Karpas-422 (cell line): Measurements from ENCODE around the gene CCDC24. TPM values are rescaled to one million over a fixed set of nuclear protein-coding genes. Genes with fewer than 3 reads are reported as not detected.

ENCODE experiments used
- DNase-seq: peaks from one replicate; pipeline ENCODE4 v3.0.0-alpha.2; 2015
- H2AFZ ChIP-seq: fragments of 200-600 bp; sonication (generic); 2 replicates; pipeline ENCODE4 v1.6.1; 2014; ENCODE audit warnings: antibody characterized with exemption, low read length, mixed read lengths
- H3K27ac ChIP-seq: fragments of 200-600 bp; sonication (generic); 2 replicates; pipeline ENCODE4 v1.5.1; 2014; ENCODE audit warnings: mild to moderate bottlenecking, low read length, moderate library complexity
- H3K27me3 ChIP-seq: fragments of 200-600 bp; sonication (generic); 2 replicates; pipeline ENCODE4 v1.6.1; 2014; ENCODE audit warnings: low read length, mixed read lengths
- H3K36me3 ChIP-seq: fragments of 200-600 bp; sonication (generic); 2 replicates; pipeline ENCODE4 v1.6.1; 2014; ENCODE audit warnings: low read length, mixed read lengths; ENCODE audit not compliant: insufficient read depth
- H3K4me1 ChIP-seq: fragments of 200-600 bp; sonication (generic); 2 replicates; pipeline ENCODE4 v1.6.1; 2014; ENCODE audit warnings: mild to moderate bottlenecking, low read length, mixed read lengths
- H3K4me2 ChIP-seq: fragments of 200-600 bp; sonication (generic); 2 replicates; pipeline ENCODE4 v1.6.1; 2014; ENCODE audit warnings: low read length, low read depth, mild to moderate bottlenecking; ENCODE audit not compliant: poor library complexity, severe bottlenecking
- H3K4me3 ChIP-seq: fragments of 200-600 bp; sonication (generic); 2 replicates; pipeline ENCODE4 v1.5.1; 2014; ENCODE audit warnings: mild to moderate bottlenecking, antibody characterized with exemption, low read length, mixed read lengths
- H3K79me2 ChIP-seq: fragments of 200-600 bp; sonication (generic); 2 replicates; pipeline ENCODE4 v1.6.1; 2014; ENCODE audit warnings: mild to moderate bottlenecking, low read length, mixed read lengths
- H3K9ac ChIP-seq: fragments of 200-600 bp; sonication (generic); 2 replicates; pipeline ENCODE4 v1.6.0; 2014; ENCODE audit warnings: low read length
- H3K9me2 ChIP-seq: fragments of 200-600 bp; sonication (generic), shearing (Covaris generic); replicated peaks from 2 replicates; pipeline ENCODE4 v1.6.0; 2014; ENCODE audit warnings: mild to moderate bottlenecking, low read length, moderate library complexity; ENCODE audit not compliant: insufficient read depth
- H3K9me3 ChIP-seq: fragments of 300-700, 200-600 bp; sonication (generic); 2 replicates; pipeline ENCODE4 v1.6.1; 2014; ENCODE audit warnings: low read length, mixed read lengths
- H4K20me1 ChIP-seq: fragments of 200-600 bp; sonication (generic); 2 replicates; pipeline ENCODE4 v1.6.1; 2014; ENCODE audit warnings: mild to moderate bottlenecking, antibody characterized with exemption, low read length, low read depth; ENCODE audit not compliant: insufficient read depth
- total RNA-seq: library from RNA; depleted of rRNA; stranded (reverse); fragments of >200 nt; shearing (Covaris generic); gene quantifications from 2 replicates; pipeline ENCODE4 v1.2.3, GENCODE V29; 2014; ENCODE audit warnings: low replicate concordance

The CCDC24 gene
- total RNA-seq, 1 experiment from 2014 or later = 28.1 TPM

- Histone ChIP-seq H3K9me3 (no peaks in the 10 kb centered on the region), H3K27me3 (no peaks in the 10 kb centered on the region), H3K27ac (no peak overlapping the region), H3K36me3 (no peaks in the 10 kb centered on the region), H3K9me2 (no peaks in the 10 kb centered on the region), H3K9ac (no peak overlapping the region), H2AFZ (no peak overlapping the region), H3K4me3 (no peak overlapping the region), H3K4me1 (no peaks in the 10 kb centered on the region), H3K4me2 (no peak overlapping the region), H4K20me1 (no peaks in the 10 kb centered on the region), H3K79me2 (no peaks in the 10 kb centered on the region)
- no peak for DNase-seq
Observed at GRCh38 chr1:44013949-44014348, 22.6 kb downstream of the CCDC24 start.

- Histone ChIP-seq H3K9me2 (no peaks in the 10 kb centered on the region), H3K27me3 (no peaks in the 10 kb centered on the region), H3K9me3 (no peaks in the 10 kb centered on the region), H3K79me2 (no peaks in the 10 kb centered on the region), H3K27ac (no peak overlapping the region), H2AFZ (no peak overlapping the region), H3K9ac (no peak overlapping the region), H4K20me1 (no peaks in the 10 kb centered on the region), H3K4me3 (no peak overlapping the region), H3K4me2 (no peak overlapping the region), H3K4me1 (no peaks in the 10 kb centered on the region), H3K36me3 (no peaks in the 10 kb centered on the region)
- DNase-seq = no peak
Observed at GRCh38 chr1:44014365-44015104, 23.1 kb downstream of the CCDC24 start.

GRCh38 chr1:44015206-44015605 is 23.8 kb downstream of the CCDC24 start:
- Histone ChIP-seq H3K4me3 (no peak overlapping the region), H3K4me1 (no peaks in the 10 kb centered on the region), H3K36me3 (no peaks in the 10 kb centered on the region), H3K79me2 (no peaks in the 10 kb centered on the region), H2AFZ (no peak overlapping the region), H3K27me3 (no peaks in the 10 kb centered on the region), H3K9me2 (no peaks in the 10 kb centered on the region), H3K9me3 (no peaks in the 10 kb centered on the region), H3K9ac (no peak overlapping the region), H4K20me1 (no peaks in the 10 kb centered on the region), H3K4me2 (no peak overlapping the region), H3K27ac (no peak overlapping the region)
- DNase-seq = no peak

- no peak overlapping the region for H3K4me2 ChIP-seq
- no peaks in the 10 kb centered on the region for H3K27me3 ChIP-seq
- no peak overlapping the region for H2AFZ ChIP-seq
- no peaks in the 10 kb centered on the region for H3K9me2 ChIP-seq
- H3K36me3 ChIP-seq = no peaks in the 10 kb centered on the region
- no peaks in the 10 kb centered on the region for H3K79me2 ChIP-seq
- H3K9me3 ChIP-seq = no peaks in the 10 kb centered on the region
- H3K4me3 ChIP-seq = no peak overlapping the region
- H4K20me1 ChIP-seq = no peaks in the 10 kb centered on the region
- H3K4me1 ChIP-seq = no peaks in the 10 kb centered on the region
- no peak overlapping the region for H3K9ac ChIP-seq
- no peak overlapping the region for H3K27ac ChIP-seq
- DNase-seq = no peak
Observed at GRCh38 chr1:44016041-44016889, 24.9 kb downstream of the CCDC24 start.

GRCh38 chr1:44016890-44017400 is 25.5 kb downstream of the CCDC24 start:
- DNase-seq = no peak
- H3K9me3 ChIP-seq = no peaks in the 10 kb centered on the region

GRCh38 chr1:44019466-44019948 is 28.1 kb downstream of the CCDC24 start:
- no peaks in the 10 kb centered on the region for H3K9me2 ChIP-seq
- H3K36me3 ChIP-seq = no peaks in the 10 kb centered on the region
- no peaks in the 10 kb centered on the region for H3K79me2 ChIP-seq
- H3K27me3 ChIP-seq = no peaks in the 10 kb centered on the region
- no peak overlapping the region for H3K4me2 ChIP-seq
- H3K4me3 ChIP-seq = no peak overlapping the region
- H4K20me1 ChIP-seq = no peaks in the 10 kb centered on the region
- H3K4me1 ChIP-seq = peaks cover 15% of the 10 kb centered on the region
- no peak overlapping the region for H3K27ac ChIP-seq
- H3K9ac ChIP-seq = no peak overlapping the region
- no peak overlapping the region for H2AFZ ChIP-seq
- H3K9me3 ChIP-seq = no peaks in the 10 kb centered on the region
- no peak for DNase-seq

More at GRCh38 chr1:44016890-44017400, 25.5 kb downstream of the CCDC24 start:
- H3K4me1 ChIP-seq = peaks cover 6% of the 10 kb centered on the region; the same call in 1 of the 2 replicates
- H3K9ac ChIP-seq = no peak overlapping the region
- H4K20me1 ChIP-seq = no peaks in the 10 kb centered on the region
- no peak overlapping the region for H3K27ac ChIP-seq
- no peak overlapping the region for H3K4me2 ChIP-seq
- no peak overlapping the region for H3K4me3 ChIP-seq
- no peaks in the 10 kb centered on the region for H3K79me2 ChIP-seq
- H3K9me2 ChIP-seq = no peaks in the 10 kb centered on the region
- no peaks in the 10 kb centered on the region for H3K36me3 ChIP-seq
- no peak overlapping the region for H2AFZ ChIP-seq
- H3K27me3 ChIP-seq = no peaks in the 10 kb centered on the region

- DNase-seq = no peak
- no peaks in the 10 kb centered on the region for H4K20me1 ChIP-seq
- no peak overlapping the region for H3K4me2 ChIP-seq
Observed at GRCh38 chr1:44020464-44020863, 29.1 kb downstream of the CCDC24 start.

GRCh38 chr1:44021156-44021555 is 29.8 kb downstream of the CCDC24 start:
- Histone ChIP-seq H3K4me1 (peaks cover 32% of the 10 kb centered on the region), H3K27me3 (no peaks in the 10 kb centered on the region), H2AFZ (no peak overlapping the region), H3K9ac (no peak overlapping the region), H3K36me3 (no peaks in the 10 kb centered on the region), H3K9me3 (no peaks in the 10 kb centered on the region), H3K4me2 (no peak overlapping the region), H3K9me2 (no peaks in the 10 kb centered on the region), H3K79me2 (no peaks in the 10 kb centered on the region), H3K27ac (no peak overlapping the region), H3K4me3 (no peak overlapping the region), H4K20me1 (no peaks in the 10 kb centered on the region)
- DNase-seq = no peak

More at GRCh38 chr1:44020464-44020863, 29.1 kb downstream of the CCDC24 start:
- H2AFZ ChIP-seq = no peak overlapping the region
- H3K9me3 ChIP-seq = no peaks in the 10 kb centered on the region
- peaks cover 25% of the 10 kb centered on the region for H3K4me1 ChIP-seq
- H3K4me3 ChIP-seq = no peak overlapping the region
- H3K9ac ChIP-seq = no peak overlapping the region
- no peak overlapping the region for H3K27ac ChIP-seq
- no peaks in the 10 kb centered on the region for H3K27me3 ChIP-seq
- H3K9me2 ChIP-seq = no peaks in the 10 kb centered on the region
- H3K79me2 ChIP-seq = no peaks in the 10 kb centered on the region
- H3K36me3 ChIP-seq = no peaks in the 10 kb centered on the region
